ENCODE results near the gene NANOS3. TPM values are rescaled to one million over a fixed set of nuclear protein-coding genes. Genes with fewer than 3 reads are reported as not detected.

The NANOS3 gene
- total RNA-seq, 2 donors from 2014 or later: 0.64 TPM; not detected in 1

- WGBS, 2 experiments (ENCODE audit: insufficient coverage in 1 of 2, insufficient read length in 1 of 2): 79 to 87% methylated on average over 2 of the region's 2 CpGs
- Histone ChIP-seq H3K27ac (ENCODE audit: low read depth, low read length) (no peak overlapping the region), H3K4me3 (ENCODE audit: low read length) (no peak overlapping the region), H3K36me3 (ENCODE audit: control insufficient read depth, insufficient read depth, low read length) (no peaks in the 10 kb centered on the region), H3K4me1 (ENCODE audit: control insufficient read depth, insufficient read depth, low read length) (no peaks in the 10 kb centered on the region), H3K9ac (ENCODE audit: extremely low read depth, low read length, poor library complexity, severe bottlenecking) (no peak overlapping the region), H3K9me3 (ENCODE audit: control insufficient read depth, low read length) (no peaks in the 10 kb centered on the region), H3K27me3 (ENCODE audit: control insufficient read depth, insufficient read depth, low read length, poor library complexity, severe bottlenecking) (no peaks in the 10 kb centered on the region)
- no peaks in the 10 kb centered on the region for H3K27me3 Mint-ChIP-seq (ENCODE audit: insufficient read depth)
- no peak overlapping the region for H3K27ac Mint-ChIP-seq
- no peaks in the 10 kb centered on the region for H3K9me3 Mint-ChIP-seq
- H3K4me1 Mint-ChIP-seq: peaks cover 2% of the 10 kb centered on the region
- H3K36me3 Mint-ChIP-seq (ENCODE audit: low read depth): no peaks in the 10 kb centered on the region
- TF ChIP-seq CTCF (conservative IDR thresholded peaks at IDR 0.05): no peak
- no peak overlapping the region for H3K4me3 Mint-ChIP-seq
- DNase-seq: no peak
Observed at GRCh38 chr19:13856497-13856896, 20.4 kb upstream of the NANOS3 start.

- Histone ChIP-seq H3K27ac (ENCODE audit: low read depth, low read length) (no peak overlapping the region), H3K9ac (ENCODE audit: extremely low read depth, low read length, poor library complexity, severe bottlenecking) (no peak overlapping the region), H3K9me3 (ENCODE audit: control insufficient read depth, low read length) (no peaks in the 10 kb centered on the region), H3K36me3 (ENCODE audit: control insufficient read depth, insufficient read depth, low read length) (no peaks in the 10 kb centered on the region), H3K4me3 (ENCODE audit: low read length) (no peak overlapping the region), H3K4me1 (ENCODE audit: control insufficient read depth, insufficient read depth, low read length) (no peaks in the 10 kb centered on the region), H3K27me3 (ENCODE audit: control insufficient read depth, insufficient read depth, low read length, poor library complexity, severe bottlenecking) (peaks cover 10% of the 10 kb centered on the region)
- H3K9me3 Mint-ChIP-seq: no peaks in the 10 kb centered on the region
- H3K27me3 Mint-ChIP-seq (ENCODE audit: insufficient read depth): peaks cover 10% of the 10 kb centered on the region
- no peaks in the 10 kb centered on the region for H3K36me3 Mint-ChIP-seq (ENCODE audit: low read depth)
- no peak for DNase-seq
- no peak overlapping the region for H3K27ac Mint-ChIP-seq
- 90 to 95% methylated on average over 3 of the region's 3 CpGs for WGBS, 2 experiments (ENCODE audit: insufficient coverage in 1 of 2, insufficient read length in 1 of 2)
- TF ChIP-seq CTCF (conservative IDR thresholded peaks at IDR 0.05): no peak
- peaks cover 10% of the 10 kb centered on the region for H3K4me1 Mint-ChIP-seq
- H3K4me3 Mint-ChIP-seq: no peak overlapping the region
Observed at GRCh38 chr19:13859361-13859880, 17.5 kb upstream of the NANOS3 start.

GRCh38 chr19:13860679-13861391, 16.1 kb upstream of the NANOS3 start:
- WGBS, 2 experiments (ENCODE audit: insufficient coverage in 1 of 2, insufficient read length in 1 of 2): 91 to 95% methylated on average over 12 to 13 of the region's 13 CpGs
- no peaks in the 10 kb centered on the region for H3K36me3 Mint-ChIP-seq (ENCODE audit: low read depth)
- Histone ChIP-seq H3K9me3 (ENCODE audit: control insufficient read depth, low read length) (no peaks in the 10 kb centered on the region), H3K9ac (ENCODE audit: extremely low read depth, low read length, poor library complexity, severe bottlenecking) (no peak overlapping the region), H3K27me3 (ENCODE audit: control insufficient read depth, insufficient read depth, low read length, poor library complexity, severe bottlenecking) (peaks cover 18% of the 10 kb centered on the region), H3K4me3 (ENCODE audit: low read length) (no peak overlapping the region), H3K36me3 (ENCODE audit: control insufficient read depth, insufficient read depth, low read length) (no peaks in the 10 kb centered on the region), H3K4me1 (ENCODE audit: control insufficient read depth, insufficient read depth, low read length) (no peaks in the 10 kb centered on the region), H3K27ac (ENCODE audit: low read depth, low read length) (no peak overlapping the region)
- peaks cover 10% of the 10 kb centered on the region for H3K4me1 Mint-ChIP-seq
- no peak for TF ChIP-seq CTCF (conservative IDR thresholded peaks at IDR 0.05)
- no peak overlapping the region for H3K4me3 Mint-ChIP-seq
- no peak overlapping the region for H3K27ac Mint-ChIP-seq
- no peaks in the 10 kb centered on the region for H3K9me3 Mint-ChIP-seq
- no peak for DNase-seq
- H3K27me3 Mint-ChIP-seq (ENCODE audit: insufficient read depth): peaks cover 14% of the 10 kb centered on the region

Measured in endodermal cell (in vitro differentiated cells).